IPS-20b (cell line): ENCODE results near the gene FUT7.
A peak's percentile ranks its signal among the peaks of the same experiment; 100 is the strongest.

Experiments
- H3K27ac ChIP-seq: one replicate; pipeline ENCODE4 v1.5.1; 2013; ENCODE audit warnings: low read length
- H3K27me3 ChIP-seq: 2 replicates; pipeline ENCODE4 v1.6.1; 2013; ENCODE audit warnings: mild to moderate bottlenecking, low read length, inconsistent platforms; ENCODE audit not compliant: insufficient read depth
- H3K36me3 ChIP-seq: 2 replicates; pipeline ENCODE4 v1.6.1; 2013; ENCODE audit warnings: low read depth, mild to moderate bottlenecking, inconsistent platforms, low read length, moderate library complexity; ENCODE audit not compliant: insufficient read depth
- H3K4me1 ChIP-seq: 2 replicates; pipeline ENCODE4 v1.6.1; 2013; ENCODE audit warnings: mild to moderate bottlenecking, control low read depth, inconsistent platforms, low read length, moderate library complexity; ENCODE audit not compliant: insufficient read depth
- H3K4me3 ChIP-seq: 2 replicates; pipeline ENCODE4 v1.5.1; 2013; ENCODE audit warnings: mild to moderate bottlenecking, low read length, inconsistent platforms
- H3K9ac ChIP-seq: 2 replicates; pipeline ENCODE4 v1.6.1; 2013; ENCODE audit warnings: low read depth, mild to moderate bottlenecking, inconsistent platforms, low read length, moderate library complexity
- H3K9me3 ChIP-seq: 2 replicates; pipeline ENCODE4 v1.6.1; 2013; ENCODE audit warnings: mild to moderate bottlenecking, low read depth, low read length, inconsistent platforms; ENCODE audit not compliant: insufficient read depth

FUT7 gene

GRCh38 chr9:137071282-137071681 lies 39.4 kb upstream of the FUT7 start:
- peak overlapping the region; percentile 56 for H3K4me3 ChIP-seq
- peaks cover 12% of the 10 kb centered on the region for H3K4me1 ChIP-seq
- H3K27ac ChIP-seq, result no peak overlapping the region
- H3K9ac ChIP-seq, result peak overlapping the region; percentile 41; the same call in 1 of the 2 replicates
- H3K36me3 ChIP-seq, result no peaks in the 10 kb centered on the region
- peaks cover 37% of the 10 kb centered on the region for H3K27me3 ChIP-seq
- no peaks in the 10 kb centered on the region for H3K9me3 ChIP-seq

DNA sequence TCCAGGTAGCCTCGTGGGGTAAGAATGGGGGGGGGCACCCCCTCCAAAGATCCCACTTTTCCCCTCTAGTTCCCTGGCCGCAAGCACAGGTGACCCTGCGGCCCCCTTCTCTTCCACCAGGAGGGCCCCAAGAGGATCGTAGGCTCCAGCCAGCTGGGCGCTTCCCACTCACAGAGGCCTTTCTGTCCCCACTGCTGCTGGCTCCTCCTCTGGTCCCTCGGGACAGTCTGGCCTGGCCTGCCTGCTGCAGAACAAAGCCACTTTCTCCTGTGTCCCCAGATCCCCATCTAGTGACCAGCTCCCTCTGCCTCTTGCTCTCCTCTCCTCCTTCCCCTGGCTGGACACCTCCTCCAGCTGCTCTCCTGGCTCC lies 39.0 kb upstream of the FUT7 start:
- H3K27ac ChIP-seq, result no peak overlapping the region
- no peaks in the 10 kb centered on the region for H3K36me3 ChIP-seq
- H3K9ac ChIP-seq, result peak overlapping the region; percentile 41; the same call in 1 of the 2 replicates
- H3K4me1 ChIP-seq, result peaks cover 12% of the 10 kb centered on the region
- no peaks in the 10 kb centered on the region for H3K9me3 ChIP-seq
- H3K27me3 ChIP-seq, result peaks cover 33% of the 10 kb centered on the region
- H3K4me3 ChIP-seq, result peak overlapping the region; percentile 56

- no peaks in the 10 kb centered on the region for H3K9me3 ChIP-seq
- H3K27ac ChIP-seq, result no peak within 1 kb of the TSS
- peak within 1 kb of the TSS; percentile 64 for H3K4me3 ChIP-seq
- peak within 1 kb of the TSS; percentile 41; the same call in 1 of the 2 replicates for H3K9ac ChIP-seq
- no peaks in the 10 kb centered on the region for H3K36me3 ChIP-seq
- peaks cover 12% of the 10 kb centered on the region for H3K4me1 ChIP-seq
- H3K27me3 ChIP-seq, result peaks cover 31% of the 10 kb centered on the region
These were observed 38.5 kb upstream of the FUT7 start, which contains the start of gene SAPCD2 for GRCh38 chr9:137070201-137070905. Gene SAPCD2, minus strand, starts transcription at chr9:137070557. Its CDS starts 97 bp downstream, at chr9:137070460.

- Histone ChIP-seq H3K4me1 (peaks cover 4% of the 10 kb centered on the region), H3K9ac (no peak overlapping the region), H3K27me3 (peaks cover 25% of the 10 kb centered on the region), H3K27ac (no peak overlapping the region), H3K9me3 (no peaks in the 10 kb centered on the region), H3K36me3 (no peaks in the 10 kb centered on the region), H3K4me3 (peak overlapping the region; percentile 64)
These were observed 37.7 kb upstream of the FUT7 start for GRCh38 chr9:137069508-137070091.

DNA sequence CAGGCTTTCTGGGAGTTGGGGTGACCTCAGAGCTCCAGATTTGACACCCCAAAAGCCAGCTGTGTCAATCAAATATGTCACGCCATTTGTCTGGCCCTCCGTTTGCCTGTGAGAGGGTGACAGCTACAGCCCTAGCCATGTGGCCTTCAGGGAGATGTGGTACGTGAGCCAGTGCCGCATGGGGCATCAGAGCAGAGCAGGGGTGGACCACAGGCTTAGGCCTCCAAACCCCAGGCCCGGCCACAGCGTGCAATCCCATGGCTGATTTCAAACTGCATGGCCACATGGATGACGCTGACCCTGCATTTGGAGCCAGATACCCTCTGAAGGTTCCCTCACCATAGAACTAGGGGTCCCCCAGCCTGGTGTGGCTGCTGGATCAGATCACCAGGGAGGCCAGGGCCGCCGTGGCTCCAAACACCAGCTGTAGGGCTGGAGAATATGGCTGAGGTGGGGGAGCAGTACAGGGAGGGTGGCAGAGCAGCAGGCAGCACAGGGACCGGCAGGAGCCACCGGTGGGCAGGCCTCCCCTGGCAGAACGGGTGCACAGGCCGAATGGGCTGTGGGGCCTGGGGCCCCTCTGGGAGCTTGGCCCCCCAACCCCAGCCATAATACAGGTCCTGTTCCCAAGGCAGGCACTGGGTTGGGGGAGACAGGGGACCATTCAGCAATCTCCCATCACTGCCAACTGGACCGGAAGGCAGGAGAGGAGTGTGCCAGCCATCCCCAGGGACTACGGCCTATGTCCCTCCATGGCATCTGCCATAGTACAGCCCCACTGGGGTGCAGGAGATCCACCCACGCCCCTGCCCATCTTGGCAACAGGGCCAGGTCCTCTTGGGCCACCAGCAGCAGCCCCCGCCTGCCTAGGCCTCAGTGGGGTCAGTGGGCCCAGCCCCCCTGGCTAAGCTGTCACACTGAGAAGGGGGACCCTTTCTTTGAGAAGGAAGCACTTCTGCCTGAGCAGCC lies 36.9 kb upstream of the FUT7 start:
- H3K9ac ChIP-seq, result no peak overlapping the region
- H3K9me3 ChIP-seq, result no peaks in the 10 kb centered on the region
- H3K27ac ChIP-seq, result no peak overlapping the region
- peak overlapping the region; percentile 64 for H3K4me3 ChIP-seq
- peaks cover 21% of the 10 kb centered on the region for H3K27me3 ChIP-seq
- no peaks in the 10 kb centered on the region for H3K36me3 ChIP-seq
- H3K4me1 ChIP-seq, result peaks cover 4% of the 10 kb centered on the region

- H3K9me3 ChIP-seq, result no peaks in the 10 kb centered on the region
- no peaks in the 10 kb centered on the region for H3K36me3 ChIP-seq
- H3K9ac ChIP-seq, result no peak overlapping the region
- H3K27me3 ChIP-seq, result peaks cover 18% of the 10 kb centered on the region
- no peak overlapping the region for H3K4me3 ChIP-seq
- H3K27ac ChIP-seq, result no peak overlapping the region
- H3K4me1 ChIP-seq, result peaks cover 4% of the 10 kb centered on the region
These were observed 36.1 kb upstream of the FUT7 start for GRCh38 chr9:137067860-137068538.

DNA sequence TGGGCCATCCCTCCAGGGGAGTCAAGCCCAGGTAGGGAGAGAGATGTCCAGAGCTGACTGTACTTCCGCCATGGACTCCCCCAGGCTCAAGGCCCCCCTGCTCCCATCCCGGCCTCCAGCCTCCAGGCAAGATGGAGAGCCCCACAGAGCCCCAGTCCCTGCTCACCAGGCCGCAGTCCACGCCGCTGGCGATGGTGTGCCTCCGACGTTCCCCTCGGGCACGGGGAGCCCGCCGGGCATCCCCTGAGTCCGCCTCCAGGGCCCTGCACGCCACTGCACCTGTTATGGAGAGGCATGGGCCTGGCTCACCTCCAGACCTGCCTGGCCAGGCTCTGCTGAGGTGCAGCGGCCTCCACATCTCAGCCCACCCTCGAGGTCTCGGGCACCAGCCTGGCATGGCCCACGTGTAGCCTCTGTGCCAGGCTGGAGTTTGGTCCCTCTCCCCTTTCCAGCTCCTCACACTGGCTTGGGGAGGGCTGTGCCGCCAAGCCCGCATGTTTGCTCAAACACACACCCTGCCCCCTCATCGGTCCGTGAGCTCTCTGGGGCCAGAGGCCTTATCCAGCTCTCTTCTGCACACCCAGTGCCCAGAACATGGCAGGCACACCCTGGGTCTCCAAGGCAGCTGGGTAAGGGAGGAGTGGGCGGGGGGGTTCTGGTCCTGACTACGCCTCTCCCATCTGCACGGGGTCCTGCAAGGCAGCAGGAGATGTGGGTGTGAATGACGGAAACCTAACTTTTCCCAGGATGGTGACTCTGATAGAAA lies 34.4 kb upstream of the FUT7 start:
- Histone ChIP-seq H3K9me3 (no peaks in the 10 kb centered on the region), H3K36me3 (no peaks in the 10 kb centered on the region), H3K27me3 (peaks cover 13% of the 10 kb centered on the region), H3K4me1 (peaks cover 4% of the 10 kb centered on the region), H3K4me3 (no peak overlapping the region), H3K9ac (no peak overlapping the region), H3K27ac (no peak overlapping the region)

GRCh38 chr9:137065336-137065967 lies 33.6 kb upstream of the FUT7 start:
- Histone ChIP-seq H3K36me3 (no peaks in the 10 kb centered on the region), H3K9me3 (no peaks in the 10 kb centered on the region), H3K9ac (no peak overlapping the region), H3K27ac (no peak overlapping the region), H3K4me3 (no peak overlapping the region), H3K4me1 (no peaks in the 10 kb centered on the region; the same call in 1 of the 2 replicates), H3K27me3 (peaks cover 9% of the 10 kb centered on the region)

DNA sequence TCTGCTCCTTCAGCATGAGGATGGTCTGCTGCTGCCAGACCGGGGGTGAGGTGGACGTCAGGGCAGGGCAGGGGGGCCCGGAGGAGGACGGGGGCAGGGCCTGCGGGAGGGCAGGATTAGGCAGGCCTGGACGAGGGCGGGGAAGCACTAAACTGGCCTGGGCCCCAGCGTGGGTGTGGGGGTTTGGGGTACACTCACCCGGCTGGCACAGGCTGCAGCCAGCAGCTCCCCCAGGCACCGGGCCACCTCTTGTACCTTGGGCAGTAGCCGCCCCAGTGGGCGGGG lies 32.9 kb upstream of the FUT7 start:
- Histone ChIP-seq H3K27ac (no peak overlapping the region), H3K4me1 (no peaks in the 10 kb centered on the region; the same call in 1 of the 2 replicates), H3K9me3 (no peaks in the 10 kb centered on the region), H3K36me3 (no peaks in the 10 kb centered on the region), H3K9ac (no peak overlapping the region), H3K4me3 (no peak overlapping the region), H3K27me3 (peaks cover 9% of the 10 kb centered on the region)

DNA sequence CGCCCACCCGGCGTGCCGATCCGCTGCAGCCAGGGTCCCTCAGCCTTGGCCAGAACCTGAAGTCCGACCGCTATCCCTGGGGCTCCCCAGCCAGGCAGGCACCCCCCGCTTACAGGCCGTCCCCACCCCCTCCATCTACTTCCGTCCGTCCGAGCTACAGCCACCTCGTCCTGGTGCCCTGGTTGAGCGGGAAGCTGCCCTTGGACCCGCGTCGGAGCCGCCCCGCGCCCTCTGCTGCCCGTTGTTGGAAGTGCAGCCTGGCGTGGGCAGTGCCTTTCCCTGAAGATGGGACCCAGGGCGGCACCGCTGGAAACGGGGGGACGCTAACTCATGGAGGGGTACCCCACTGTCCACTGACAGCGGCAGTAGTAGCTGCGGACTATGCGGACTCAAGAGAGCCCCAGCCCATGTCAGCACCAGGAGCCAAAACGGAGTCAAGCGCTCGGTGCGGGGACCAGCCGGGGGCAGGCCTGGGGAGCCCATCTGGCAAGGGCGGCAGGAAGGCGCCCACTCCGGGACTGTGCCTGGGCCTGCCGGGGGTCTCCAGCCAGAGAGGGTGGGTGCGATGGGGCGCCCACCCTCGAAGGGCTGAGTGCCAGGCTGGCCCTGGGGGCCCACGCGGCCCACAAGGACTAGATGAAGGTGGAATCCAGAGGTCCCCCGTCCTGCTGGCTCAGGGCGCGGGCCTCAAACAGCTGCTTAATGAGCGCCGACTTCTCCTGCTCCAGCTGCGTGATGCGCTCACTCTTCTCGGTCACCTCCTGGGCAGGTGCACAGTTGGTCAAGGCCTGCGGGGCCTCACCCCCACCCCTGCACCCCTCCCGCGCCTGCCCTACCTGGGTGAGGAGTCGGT lies 32.4 kb upstream of the FUT7 start:
- Histone ChIP-seq H3K4me3 (no peak overlapping the region), H3K36me3 (no peaks in the 10 kb centered on the region), H3K27ac (no peak overlapping the region), H3K4me1 (no peaks in the 10 kb centered on the region; the same call in 1 of the 2 replicates), H3K9ac (no peak overlapping the region), H3K27me3 (peaks cover 4% of the 10 kb centered on the region), H3K9me3 (no peaks in the 10 kb centered on the region)
